GM18867 (cell line): ENCODE data around the gene SLC2A14.

Experiments used
- ATAC-seq: cut with Tn5 transposase; IDR thresholded peaks from one replicate; pipeline ENCODE4 v1.9.1; 2021; ENCODE audit warnings: mild to moderate bottlenecking, moderate library complexity; ENCODE audit not compliant: unreplicated experiment

SLC2A14 gene

DNA sequence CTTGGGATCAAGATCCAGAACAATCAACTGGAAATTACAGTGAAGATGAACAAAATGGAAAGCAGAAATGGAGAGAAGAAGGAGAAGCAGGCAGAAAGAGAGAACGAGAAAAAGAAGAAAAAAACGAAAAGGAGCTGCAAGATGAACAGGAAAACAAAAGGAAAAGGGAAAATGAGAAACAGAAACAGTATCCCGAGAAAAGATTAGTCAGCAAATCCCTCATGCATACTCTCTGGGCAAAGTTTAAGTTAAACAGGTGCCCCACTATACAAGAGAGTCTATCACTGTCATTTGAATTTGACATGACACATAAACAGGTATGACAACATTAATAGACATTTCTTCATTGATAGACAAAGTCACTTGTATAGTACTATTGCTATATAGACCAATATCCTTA, 102.7 kb downstream of the SLC2A14 start:
- no peak for ATAC-seq
